Lung (tissue), 12 donors: Measurements from ENCODE around the gene TWNK. TPM values are rescaled to one million over a fixed set of nuclear protein-coding genes. Genes with fewer than 3 reads are reported as not detected.

ENCODE experiments used
- ATAC-seq: fragments of 200-7000 bp; cut with Tn5 transposase; one replicate; pipeline ENCODE4 v1.9.1; 2020; ENCODE audit warnings: moderate number of reproducible peaks; ENCODE audit not compliant: insufficient read depth, low FRiP score
- DNase-seq, 3 donors: peaks; one replicate each; pipeline ENCODE4 v3.0.0-alpha.2; 2013 to 2017
- H3K27ac ChIP-seq, 2 donors: one replicate each; pipeline ENCODE4 v1.5.1; 2013; ENCODE audit warnings: mild to moderate bottlenecking in 2 of 2, moderate library complexity in 2 of 2, control low read depth in 1 of 2, inconsistent platforms in 1 of 2, low read depth in 1 of 2, low read length in 1 of 2
- H3K27me3 ChIP-seq, 3 donors: one replicate each; pipeline ENCODE4 v1.5.1; 2013; ENCODE audit warnings: low read length in 2 of 3; ENCODE audit not compliant: control insufficient read depth in 3 of 3, insufficient read depth in 3 of 3
- H3K36me3 ChIP-seq, 4 donors: one replicate each; pipeline ENCODE4 v1.5.1; 2013; ENCODE audit warnings: low read length in 4 of 4, mild to moderate bottlenecking in 1 of 4, moderate library complexity in 1 of 4; ENCODE audit not compliant: control insufficient read depth in 4 of 4, insufficient read depth in 4 of 4
- H3K4me1 ChIP-seq, 5 donors: one replicate each; pipeline ENCODE4 v1.5.1; 2013; ENCODE audit warnings: low read length in 5 of 5, mild to moderate bottlenecking in 2 of 5, moderate library complexity in 1 of 5; ENCODE audit not compliant: control insufficient read depth in 5 of 5, insufficient read depth in 5 of 5
- H3K4me3 ChIP-seq: one replicate; pipeline ENCODE4 v1.5.1; 2013; ENCODE audit warnings: mild to moderate bottlenecking, control low read depth, moderate library complexity
- H3K9ac ChIP-seq, 2 donors: one replicate each; pipeline ENCODE4 v1.5.1; 2013; ENCODE audit warnings: low read length in 2 of 2, control low read depth in 1 of 2; ENCODE audit not compliant: insufficient read depth in 1 of 2
- H3K9me3 ChIP-seq, 4 donors: one replicate each; pipeline ENCODE4 v1.5.1; 2013; ENCODE audit warnings: low read length in 3 of 4, mild to moderate bottlenecking in 1 of 4, moderate library complexity in 1 of 4; ENCODE audit not compliant: control insufficient read depth in 4 of 4, insufficient read depth in 3 of 4
- WGBS, 2 donors: extraction: QIAGEN DNeasy Blood & Tissue Kit; methylation state at CpG; one replicate each; pipeline ENCODE4 v1.1.7; 2013; 5-methylcytosine and 5-hydroxymethylcytosine counted together
- polyA plus RNA-seq, 2 donors: library from polyadenylated mRNA; stranded (reverse); fragments of 200-250 nt; gene quantifications; one replicate each; pipeline ENCODE4 v1.2.1, GENCODE V29; 2013
- total RNA-seq, 2 donors: library from RNA; depleted of rRNA in 1 of 2; stranded (reverse); fragments of >200 nt in 1 of 2; gene quantifications; one replicate each; pipeline ENCODE4 v1.2.1, GENCODE V29; 2014 to 2021
- TF ChIP-seq, protein P1 (sequence below): IDR thresholded peaks from 2 replicates; pipeline ENCODE4 v1.5.1; 2012; ENCODE audit warnings: mild to moderate bottlenecking; ENCODE audit errors: control extremely low read depth, extremely low read depth
- donor health status: control.
- donor health status: control.
- donor health status: Bipolar disorder and iron deficiency.
- donor health status: healthy.
- donor health status: DM: yes; HTN: yes; CAD: no.

Gene TWNK
- total and polyA plus RNA-seq, 4 donors, result 3.9 to 8.3 (median 5.6) TPM

DNA sequence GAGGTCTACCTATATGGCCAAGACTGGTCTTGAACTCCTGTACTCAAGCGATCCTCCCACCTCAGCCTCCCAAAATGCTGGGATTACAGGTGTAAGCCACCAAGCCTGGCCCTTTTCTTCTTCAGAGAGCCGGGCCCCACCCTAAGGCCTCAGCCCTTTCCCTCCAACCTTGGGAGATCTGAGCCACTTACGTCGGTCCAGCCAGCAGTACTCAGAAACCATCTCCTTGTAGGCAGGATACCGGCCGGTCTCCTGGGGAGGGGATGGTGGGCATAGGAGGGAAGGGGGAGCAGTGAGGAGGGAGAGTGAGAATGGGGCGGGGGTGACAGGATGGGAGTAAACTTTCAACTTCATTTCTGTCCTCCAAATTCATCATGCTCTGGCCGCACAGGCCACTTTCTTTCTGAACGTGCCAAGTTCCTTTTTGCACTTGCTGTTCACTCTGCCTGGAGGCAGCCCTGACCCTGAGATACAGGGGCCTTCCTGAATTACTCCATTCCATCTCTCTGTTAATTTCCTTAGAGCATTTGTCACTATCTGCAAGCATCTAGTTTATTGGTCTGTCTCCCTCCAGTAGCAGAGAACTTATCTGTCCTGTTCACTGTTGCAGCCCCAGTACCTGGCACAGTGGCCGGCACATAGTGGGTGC, 33.2 kb downstream of the TWNK start:
- Histone ChIP-seq H3K9me3 (no peaks in the 10 kb centered on the region), H3K27me3 (peaks cover 2 to 14% (median 7%) of the 10 kb centered on the region in 3 donors), H3K27ac (no peak overlapping the region), H3K4me1 (peaks cover 0 to 10% (median 0%) of the 10 kb centered on the region in 5 donors), H3K36me3 (no peaks in the 10 kb centered on the region), H3K9ac (no peak overlapping the region), H3K4me3 (no peak overlapping the region)
- 84 to 86% methylated on average over 10 of the region's 10 CpGs for WGBS, 2 donors
- no peak for ATAC-seq
- DNase-seq, result no peak
- TF ChIP-seq, protein P1, sequence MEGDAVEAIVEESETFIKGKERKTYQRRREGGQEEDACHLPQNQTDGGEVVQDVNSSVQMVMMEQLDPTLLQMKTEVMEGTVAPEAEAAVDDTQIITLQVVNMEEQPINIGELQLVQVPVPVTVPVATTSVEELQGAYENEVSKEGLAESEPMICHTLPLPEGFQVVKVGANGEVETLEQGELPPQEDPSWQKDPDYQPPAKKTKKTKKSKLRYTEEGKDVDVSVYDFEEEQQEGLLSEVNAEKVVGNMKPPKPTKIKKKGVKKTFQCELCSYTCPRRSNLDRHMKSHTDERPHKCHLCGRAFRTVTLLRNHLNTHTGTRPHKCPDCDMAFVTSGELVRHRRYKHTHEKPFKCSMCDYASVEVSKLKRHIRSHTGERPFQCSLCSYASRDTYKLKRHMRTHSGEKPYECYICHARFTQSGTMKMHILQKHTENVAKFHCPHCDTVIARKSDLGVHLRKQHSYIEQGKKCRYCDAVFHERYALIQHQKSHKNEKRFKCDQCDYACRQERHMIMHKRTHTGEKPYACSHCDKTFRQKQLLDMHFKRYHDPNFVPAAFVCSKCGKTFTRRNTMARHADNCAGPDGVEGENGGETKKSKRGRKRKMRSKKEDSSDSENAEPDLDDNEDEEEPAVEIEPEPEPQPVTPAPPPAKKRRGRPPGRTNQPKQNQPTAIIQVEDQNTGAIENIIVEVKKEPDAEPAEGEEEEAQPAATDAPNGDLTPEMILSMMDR, result no peak

DNA sequence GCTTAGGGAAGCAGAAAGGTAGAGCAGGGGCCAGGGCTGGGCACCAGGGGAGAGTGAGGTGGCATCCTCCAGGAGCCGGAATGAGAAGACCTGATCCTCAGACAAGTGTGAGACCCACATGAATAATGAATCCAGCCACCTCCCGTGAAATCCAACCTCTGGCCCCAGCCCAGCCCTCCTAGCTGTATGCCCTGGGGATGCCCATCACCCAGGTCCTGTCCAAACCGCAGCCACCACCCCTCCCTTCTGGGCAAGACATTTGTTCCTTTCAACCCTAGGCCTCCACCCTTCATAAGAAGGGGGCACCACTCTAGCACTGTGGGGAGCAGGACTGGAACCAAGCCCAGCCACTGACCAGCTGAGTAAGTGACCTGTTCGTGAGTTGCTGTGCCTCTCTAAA, 33.9 kb downstream of the TWNK start:
- H3K9ac ChIP-seq, result no peak overlapping the region
- H3K27ac ChIP-seq, result no peak overlapping the region
- H3K4me1 ChIP-seq, result peaks cover 0 to 10% (median 0%) of the 10 kb centered on the region in 5 donors
- DNase-seq (no peak), ATAC-seq (no peak)
- no peak overlapping the region for H3K4me3 ChIP-seq
- no peaks in the 10 kb centered on the region for H3K36me3 ChIP-seq
- TF ChIP-seq, protein P1, result no peak
- H3K27me3 ChIP-seq, result peaks cover 2 to 14% (median 7%) of the 10 kb centered on the region in 3 donors
- H3K9me3 ChIP-seq, result no peaks in the 10 kb centered on the region
- WGBS, 2 donors, result 90 to 99% methylated on average over 4 of the region's 4 CpGs

DNA sequence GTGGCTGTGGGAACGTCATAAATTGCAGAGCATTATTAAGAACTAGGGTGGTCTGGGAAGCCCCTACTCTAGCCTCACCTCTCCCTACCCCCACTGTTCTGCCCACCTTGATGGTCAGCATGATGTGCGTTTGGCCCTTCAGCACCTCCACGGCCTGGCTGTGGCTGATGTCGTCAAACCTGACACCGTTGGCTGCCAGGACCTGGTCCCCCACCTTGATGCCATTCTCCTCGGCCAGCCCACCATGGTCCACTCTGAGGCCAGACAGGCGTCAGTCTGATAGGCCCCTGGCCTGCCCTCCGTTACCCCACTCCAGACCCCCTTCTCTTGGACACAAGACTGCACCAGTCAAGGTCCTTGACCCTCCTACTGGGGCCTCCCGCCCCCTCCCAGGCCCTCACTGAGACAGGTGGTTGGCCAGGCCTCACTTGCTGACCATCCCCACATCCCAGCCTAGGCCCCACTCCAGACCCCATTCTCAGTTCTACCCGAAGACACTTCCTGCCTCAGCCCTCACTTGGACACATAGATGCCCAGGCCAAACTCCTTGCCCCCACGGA, 34.4 kb downstream of the TWNK start:
- ATAC-seq, result no peak
- H3K27me3 ChIP-seq, result peaks cover 0 to 12% (median 4%) of the 10 kb centered on the region in 3 donors
- H3K9ac ChIP-seq, result no peak overlapping the region
- no peaks in the 10 kb centered on the region for H3K36me3 ChIP-seq
- TF ChIP-seq, protein P1, result no peak
- H3K4me1 ChIP-seq, result peaks cover 0 to 10% (median 0%) of the 10 kb centered on the region in 5 donors
- no peak overlapping the region for H3K27ac ChIP-seq
- no peak for DNase-seq
- WGBS, 2 donors, result 87 to 92% methylated on average over 11 of the region's 11 CpGs
- no peak overlapping the region for H3K4me3 ChIP-seq
- H3K9me3 ChIP-seq, result no peaks in the 10 kb centered on the region
